Neural progenitor cell (in vitro differentiated cells): Measurements from ENCODE around the gene PPP2R5C.

Source experiments
- CTCF ChIP-seq: fragments of 200-600 bp; sonication (generic); IDR thresholded peaks from 2 replicates; pipeline ENCODE4 v1.5.1; 2017; ENCODE audit warnings: antibody characterized with exemption, mild to moderate bottlenecking
- EZH2 ChIP-seq: fragments of 200-600 bp; sonication (generic); IDR thresholded peaks from 2 replicates; pipeline ENCODE4 v1.6.1; 2017; ENCODE audit warnings: antibody characterized with exemption, mild to moderate bottlenecking, moderate library complexity
- EZH2phosphoT487 ChIP-seq: fragments of 200-600 bp; sonication (generic); IDR thresholded peaks from 2 replicates; pipeline ENCODE4 v1.6.1; 2017; ENCODE audit warnings: antibody characterized with exemption

- no peak for TF ChIP-seq EZH2
- no peak for TF ChIP-seq CTCF
- TF ChIP-seq EZH2phosphoT487: no peak
These were observed 90.4 kb downstream of the PPP2R5C start for GRCh38 chr14:101851736-101852405.
